Upper lobe of left lung (tissue), 4 donors: ENCODE data around the gene CES4A.
"Not testable (repeated sequence)": the region's sequence is repeated elsewhere in the genome, so short reads cannot be mapped to it uniquely, and the experiment has no call there.

ENCODE experiments used
- CTCF ChIP-seq, 6 experiments: fragments of 450-650 bp in 4 of 6; fragments of 200-600 bp in 2 of 6; sonication (generic) in 2 of 6; IDR thresholded peaks; one replicate each; pipeline ENCODE4 v1.5.1; 2016 to 2019; ENCODE audit warnings: antibody characterized with exemption in 6 of 6
- EP300 ChIP-seq, 4 donors: sonication (generic); formaldehyde crosslinking; IDR thresholded peaks; one replicate each; pipeline ENCODE4 v1.5.1; 2017; ENCODE audit warnings: antibody characterized with exemption in 4 of 4, control low read depth in 2 of 4
- POLR2A ChIP-seq, 4 donors: fragments of 450-650 bp; IDR thresholded peaks; one replicate each; pipeline ENCODE4 v1.5.1; 2016 to 2017; ENCODE audit warnings: antibody characterized with exemption in 4 of 4, mild to moderate bottlenecking in 2 of 4
- POLR2AphosphoS5 ChIP-seq, 2 donors: sonication (generic); formaldehyde crosslinking; IDR thresholded peaks; one replicate each; pipeline ENCODE4 v1.5.1; 2017; ENCODE audit warnings: antibody characterized with exemption in 2 of 2

GRCh38 chr16:66974156-66974931, 14.0 kb upstream of the CES4A start:
- not testable (repeated sequence) for TF ChIP-seq CTCF, EP300, POLR2A, POLR2AphosphoS5 (IDR thresholded peaks at IDR 0.05)
